BLaER1 treated with 17β-estradiol and CSF1 and Interleukin-3, amounts not matched to agents 10 nM and 100 nM (cell line): ENCODE data around the gene CLDN4.
"Not testable (repeated sequence)": the region's sequence is repeated elsewhere in the genome, so short reads cannot be mapped to it uniquely, and the experiment has no call there.

ENCODE experiments used
- H3K27ac ChIP-seq, 11 experiments: shearing (Covaris generic); formaldehyde crosslinking; 2 replicates each; pipeline ENCODE4 v1.8.1; 2022
- H3K27me3 ChIP-seq, 11 experiments: shearing (Covaris generic); formaldehyde crosslinking; 2 replicates each; pipeline ENCODE4 v1.8.1; 2022
- H3K36me3 ChIP-seq, 11 experiments: shearing (Covaris generic); formaldehyde crosslinking; 2 replicates each; pipeline ENCODE4 v1.8.1; 2022
- H3K4me1 ChIP-seq, 10 experiments: shearing (Covaris generic); formaldehyde crosslinking; 2 replicates each; pipeline ENCODE4 v1.8.1; 2022
- H3K4me2 ChIP-seq, 11 experiments: shearing (Covaris generic); formaldehyde crosslinking; 2 replicates each; pipeline ENCODE4 v1.8.1; 2022
- H3K4me3 ChIP-seq, 10 experiments: shearing (Covaris generic); formaldehyde crosslinking; 2 replicates each; pipeline ENCODE4 v1.8.1; 2022
- H3K9ac ChIP-seq, 11 experiments: shearing (Covaris generic); formaldehyde crosslinking; 2 replicates each; pipeline ENCODE4 v1.8.1; 2022
- H3K9me3 ChIP-seq, 11 experiments: shearing (Covaris generic); formaldehyde crosslinking; replicated peaks in 1 of 11; 2 replicates each; pipeline ENCODE4 v1.8.1; 2022
- H4K20me1 ChIP-seq, 11 experiments: shearing (Covaris generic); formaldehyde crosslinking; 2 replicates each; pipeline ENCODE4 v1.8.1; 2022
- Cebpa-rat ChIP-seq, 11 experiments: shearing (Covaris generic); IDR thresholded peaks; 2 replicates each; pipeline ENCODE4 v1.8.1; 2022

CLDN4 gene

GRCh38 chr7:73829921-73830680 lies 695 bp upstream of the CLDN4 start:
- H3K27me3 ChIP-seq, result no peaks in the 10 kb centered on the region; a peak in 1 of 22 replicates
- H3K27ac ChIP-seq, result no peak overlapping the region
- no peak overlapping the region for H3K9ac ChIP-seq
- TF ChIP-seq Cebpa-rat (IDR thresholded peaks at IDR 0.05), result no peak
- H3K4me1 ChIP-seq, result peaks cover 43 to 76% (median 67%) of the 10 kb centered on the region in 10 experiments
- H3K4me2 ChIP-seq, result peak overlapping the region in 7 of 11 experiments; percentile 7 to 88 (median 83); a peak in 7 of 22 replicates
- H3K9me3 ChIP-seq, result peaks cover 0 to 8% (median 5%) of the 10 kb centered on the region in 11 experiments; a peak in 9 of 22 replicates
- peaks cover 0 to 8% (median 0%) of the 10 kb centered on the region in 11 experiments; a peak in 1 of 22 replicates for H4K20me1 ChIP-seq
- no peak overlapping the region for H3K4me3 ChIP-seq
- no peaks in the 10 kb centered on the region for H3K36me3 ChIP-seq

GRCh38 chr7:73831584-73831833 lies 713 bp downstream of the CLDN4 start:
- no peak overlapping the region for H3K4me3 ChIP-seq
- H3K36me3 ChIP-seq, result no peaks in the 10 kb centered on the region
- H3K9ac ChIP-seq, result peak overlapping the region in 1 of 11 experiments; percentile 42; a peak in 1 of 22 replicates
- H3K27ac ChIP-seq, result no peak overlapping the region; a peak in 1 of 22 replicates
- H3K27me3 ChIP-seq, result no peaks in the 10 kb centered on the region; a peak in 1 of 22 replicates
- H3K4me2 ChIP-seq, result peak overlapping the region in 4 of 11 experiments; percentile 41 to 78 (median 74); a peak in 6 of 22 replicates
- TF ChIP-seq Cebpa-rat (IDR thresholded peaks at IDR 0.05), result no peak
- peaks cover 0 to 8% (median 5%) of the 10 kb centered on the region in 11 experiments; a peak in 9 of 22 replicates for H3K9me3 ChIP-seq
- H4K20me1 ChIP-seq, result peaks cover 0 to 8% (median 0%) of the 10 kb centered on the region in 11 experiments; a peak in 1 of 22 replicates
- peaks cover 39 to 67% (median 58%) of the 10 kb centered on the region in 10 experiments for H3K4me1 ChIP-seq

- TF ChIP-seq Cebpa-rat (IDR thresholded peaks at IDR 0.05), result no peak
- Histone ChIP-seq H3K27me3 (no peaks in the 10 kb centered on the region; a peak in 1 of 22 replicates), H3K27ac (peak overlapping the region in 2 of 11 experiments; percentile 22 to 37; a peak in 5 of 22 replicates), H3K9me3 (peaks cover 0 to 8% (median 5%) of the 10 kb centered on the region in 11 experiments; a peak in 9 of 22 replicates), H3K4me2 (peak overlapping the region in 10 of 11 experiments; percentile 22 to 83 (median 64); a peak in 18 of 22 replicates), H4K20me1 (peaks cover 0 to 8% (median 0%) of the 10 kb centered on the region in 11 experiments; a peak in 1 of 22 replicates), H3K4me3 (no peak overlapping the region), H3K4me1 (peaks cover 33 to 62% (median 53%) of the 10 kb centered on the region in 10 experiments), H3K9ac (peak overlapping the region in 3 of 11 experiments; percentile 17 to 42 (median 36); a peak in 2 of 22 replicates), H3K36me3 (no peaks in the 10 kb centered on the region)
These were observed 1.2 kb downstream of the CLDN4 start for GRCh38 chr7:73831834-73832651.

- TF ChIP-seq Cebpa-rat (IDR thresholded peaks at IDR 0.05), result no peak
- peak overlapping the region in 6 of 11 experiments; percentile 6 to 78 (median 72); a peak in 10 of 22 replicates for H3K4me2 ChIP-seq
- H3K9ac ChIP-seq, result no peak overlapping the region
- H4K20me1 ChIP-seq, result peaks cover 0 to 8% (median 0%) of the 10 kb centered on the region in 11 experiments; a peak in 1 of 22 replicates
- peaks cover 26 to 54% (median 45%) of the 10 kb centered on the region in 10 experiments for H3K4me1 ChIP-seq
- H3K4me3 ChIP-seq, result no peak overlapping the region
- H3K27me3 ChIP-seq, result no peaks in the 10 kb centered on the region; a peak in 1 of 22 replicates
- H3K27ac ChIP-seq, result no peak overlapping the region
- H3K9me3 ChIP-seq, result peaks cover 0 to 8% (median 5%) of the 10 kb centered on the region in 11 experiments; a peak in 9 of 22 replicates
- H3K36me3 ChIP-seq, result no peaks in the 10 kb centered on the region
These were observed 2.0 kb downstream of the CLDN4 start for GRCh38 chr7:73832806-73833205.

GRCh38 chr7:73833251-73833919 lies 2.6 kb downstream of the CLDN4 start:
- TF ChIP-seq Cebpa-rat (IDR thresholded peaks at IDR 0.05), result no peak
- H3K4me2 ChIP-seq, result peak overlapping the region in 6 of 11 experiments; percentile 6 to 78 (median 72); a peak in 10 of 22 replicates
- H3K4me3 ChIP-seq, result no peak overlapping the region
- peaks cover 0 to 8% (median 0%) of the 10 kb centered on the region in 11 experiments; a peak in 1 of 22 replicates for H4K20me1 ChIP-seq
- peaks cover 20 to 48% (median 39%) of the 10 kb centered on the region in 10 experiments for H3K4me1 ChIP-seq
- H3K9me3 ChIP-seq, result peaks cover 0 to 8% (median 5%) of the 10 kb centered on the region in 11 experiments; a peak in 9 of 22 replicates
- H3K36me3 ChIP-seq, result no peaks in the 10 kb centered on the region
- H3K27me3 ChIP-seq, result no peaks in the 10 kb centered on the region; a peak in 1 of 22 replicates
- no peak overlapping the region for H3K9ac ChIP-seq
- peak overlapping the region in 1 of 11 experiments; percentile 4; a peak in 1 of 22 replicates for H3K27ac ChIP-seq

GRCh38 chr7:73834626-73835191 lies 3.9 kb downstream of the CLDN4 start:
- peaks cover 7 to 40% (median 27%) of the 10 kb centered on the region in 10 experiments; a peak in 19 of 20 replicates for H3K4me1 ChIP-seq
- H4K20me1 ChIP-seq, result peaks cover 0 to 8% (median 0%) of the 10 kb centered on the region in 11 experiments; a peak in 1 of 22 replicates
- no peak overlapping the region for H3K4me3 ChIP-seq
- no peak overlapping the region for H3K4me2 ChIP-seq
- no peak overlapping the region for H3K9ac ChIP-seq
- H3K36me3 ChIP-seq, result no peaks in the 10 kb centered on the region
- TF ChIP-seq Cebpa-rat (IDR thresholded peaks at IDR 0.05), result no peak
- no peaks in the 10 kb centered on the region for H3K27me3 ChIP-seq
- H3K9me3 ChIP-seq, result peaks cover 0 to 8% (median 5%) of the 10 kb centered on the region in 11 experiments; a peak in 9 of 22 replicates
- H3K27ac ChIP-seq, result no peak overlapping the region

- H3K4me2 ChIP-seq, H3K9ac ChIP-seq, H3K36me3 ChIP-seq, H3K9me3 ChIP-seq, H3K4me3 ChIP-seq, H3K27me3 ChIP-seq, H4K20me1 ChIP-seq, H3K27ac ChIP-seq: not testable (repeated sequence)
- peaks cover 10 to 34% (median 19%) of the 10 kb centered on the region in 10 experiments; a peak in 19 of 20 replicates for H3K4me1 ChIP-seq
These were observed 6.4 kb downstream of the CLDN4 start for GRCh38 chr7:73837167-73837566.

GRCh38 chr7:73838642-73839041 lies 7.8 kb downstream of the CLDN4 start:
- Histone ChIP-seq H3K4me3 (no peak overlapping the region), H3K4me2 (no peak overlapping the region), H4K20me1 (no peaks in the 10 kb centered on the region), H3K4me1 (peaks cover 16 to 32% (median 18%) of the 10 kb centered on the region in 10 experiments), H3K27ac (no peak overlapping the region), H3K9me3 (peaks cover 0 to 8% (median 5%) of the 10 kb centered on the region in 11 experiments; a peak in 9 of 22 replicates), H3K36me3 (no peaks in the 10 kb centered on the region), H3K9ac (no peak overlapping the region), H3K27me3 (no peaks in the 10 kb centered on the region)
- no peak for TF ChIP-seq Cebpa-rat (IDR thresholded peaks at IDR 0.05)
